NCI-H1436 (cell line): ENCODE results near the gene CCM2.
A peak's percentile ranks its signal among the peaks of the same experiment; 100 is the strongest.
"Not testable (repeated sequence)": the region's sequence is repeated elsewhere in the genome, so short reads cannot be mapped to it uniquely, and the experiment has no call there.

Experiments
- DNase-seq: peaks from one replicate; lab custom pipeline; 2025; lab: John Stamatoyannopoulos, UW

CCM2 gene

DNA sequence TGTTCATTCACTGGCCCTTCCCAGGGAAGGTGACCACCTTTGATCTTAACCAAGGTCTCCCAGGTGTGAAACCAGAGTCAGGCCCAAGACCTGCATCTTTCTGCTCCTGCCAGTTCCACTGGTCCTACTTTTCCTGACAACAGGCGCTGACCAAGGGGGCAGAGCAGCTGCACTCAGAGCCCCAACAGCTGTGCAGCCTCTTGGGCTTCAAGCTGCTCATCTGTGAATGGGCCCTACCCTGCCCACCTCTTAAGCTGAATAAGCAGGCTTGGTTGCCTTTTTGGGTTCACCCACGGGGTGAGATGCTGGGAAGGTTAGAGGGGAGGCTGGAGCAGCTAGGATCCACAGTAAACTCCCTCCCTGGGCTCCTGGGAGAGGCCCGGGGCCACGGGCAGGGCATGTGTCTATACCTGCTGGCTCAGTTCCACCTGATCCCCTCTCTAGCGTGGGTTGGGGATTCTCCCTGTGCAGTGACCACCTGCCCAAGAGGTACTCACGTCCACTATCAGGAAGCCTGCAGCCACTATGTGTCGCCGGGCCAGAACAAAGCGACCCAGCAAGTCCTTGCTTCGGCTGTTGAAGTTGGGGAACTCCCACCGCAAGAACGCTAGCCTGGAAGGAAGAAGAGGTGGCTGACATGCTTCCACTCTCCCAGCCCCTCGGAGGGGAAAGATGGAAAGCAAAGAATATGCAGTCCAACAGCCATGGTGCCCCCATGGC is 100.9 kb downstream of the CCM2 start:
- no peak for DNase-seq

DNA sequence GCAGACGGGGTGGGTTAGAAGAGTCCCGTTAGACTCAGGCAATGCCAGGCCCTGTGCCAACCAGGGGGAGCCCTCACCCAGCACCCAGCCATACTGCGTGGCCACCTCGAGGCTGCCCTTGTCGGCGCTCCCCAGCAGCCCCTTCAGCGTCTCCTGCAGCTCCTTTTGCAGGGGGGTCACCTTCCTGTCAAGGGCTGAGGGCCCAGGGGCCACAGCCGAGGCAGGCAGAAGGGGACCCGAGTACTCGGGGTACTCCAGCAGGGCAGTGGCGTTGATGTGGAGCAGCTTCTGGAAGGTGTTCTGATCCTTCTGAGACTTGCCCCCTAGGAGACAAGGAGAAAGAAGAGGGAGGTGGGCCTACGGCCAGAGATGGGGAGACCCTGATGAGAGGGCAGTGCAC is 101.7 kb downstream of the CCM2 start:
- no peak for DNase-seq

DNA sequence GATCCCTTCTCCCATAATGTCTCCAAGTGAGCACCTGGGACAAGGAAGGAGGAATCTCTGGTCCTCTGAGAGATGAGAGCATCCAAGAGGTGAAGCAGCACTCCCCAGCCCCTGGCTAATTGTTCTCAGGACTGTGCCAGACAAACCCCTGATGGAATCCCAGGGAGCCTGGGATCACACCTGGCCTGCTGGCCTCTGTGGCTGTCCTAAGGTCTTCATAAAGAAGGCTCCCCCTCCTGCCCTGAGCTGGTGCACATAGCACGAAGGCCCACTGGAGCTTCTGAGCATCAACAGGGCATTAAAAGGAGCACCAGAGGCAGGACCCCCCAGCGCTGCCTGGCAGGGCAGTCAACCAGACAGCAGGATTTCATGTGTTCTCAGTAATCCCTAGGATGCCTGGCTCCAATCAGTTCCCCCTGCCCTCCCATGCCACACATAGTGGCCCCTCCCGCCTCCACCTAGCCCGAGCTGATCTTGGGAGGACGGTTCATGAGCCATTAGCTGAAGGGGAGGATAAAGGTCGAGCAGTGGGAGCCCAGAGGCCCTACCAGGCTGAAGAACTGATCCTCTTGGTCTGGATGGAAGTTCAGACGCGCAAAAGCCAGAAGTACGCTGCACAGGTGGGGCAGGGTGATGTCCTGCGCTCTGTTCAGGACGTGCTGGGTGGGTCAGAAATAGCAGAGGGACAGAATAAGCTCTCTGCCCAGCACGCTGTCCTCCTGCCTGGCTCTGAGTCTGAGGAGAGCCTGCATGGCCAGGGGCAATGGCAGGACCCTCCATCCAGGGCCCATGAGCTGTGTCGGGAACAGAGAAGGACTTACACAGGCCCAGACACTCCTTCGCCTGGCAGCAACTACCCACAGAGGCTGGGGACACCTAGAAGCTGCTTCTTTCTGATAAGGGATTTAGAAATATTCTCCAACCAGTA is 103.0 kb downstream of the CCM2 start:
- DNase-seq: no peak

DNA sequence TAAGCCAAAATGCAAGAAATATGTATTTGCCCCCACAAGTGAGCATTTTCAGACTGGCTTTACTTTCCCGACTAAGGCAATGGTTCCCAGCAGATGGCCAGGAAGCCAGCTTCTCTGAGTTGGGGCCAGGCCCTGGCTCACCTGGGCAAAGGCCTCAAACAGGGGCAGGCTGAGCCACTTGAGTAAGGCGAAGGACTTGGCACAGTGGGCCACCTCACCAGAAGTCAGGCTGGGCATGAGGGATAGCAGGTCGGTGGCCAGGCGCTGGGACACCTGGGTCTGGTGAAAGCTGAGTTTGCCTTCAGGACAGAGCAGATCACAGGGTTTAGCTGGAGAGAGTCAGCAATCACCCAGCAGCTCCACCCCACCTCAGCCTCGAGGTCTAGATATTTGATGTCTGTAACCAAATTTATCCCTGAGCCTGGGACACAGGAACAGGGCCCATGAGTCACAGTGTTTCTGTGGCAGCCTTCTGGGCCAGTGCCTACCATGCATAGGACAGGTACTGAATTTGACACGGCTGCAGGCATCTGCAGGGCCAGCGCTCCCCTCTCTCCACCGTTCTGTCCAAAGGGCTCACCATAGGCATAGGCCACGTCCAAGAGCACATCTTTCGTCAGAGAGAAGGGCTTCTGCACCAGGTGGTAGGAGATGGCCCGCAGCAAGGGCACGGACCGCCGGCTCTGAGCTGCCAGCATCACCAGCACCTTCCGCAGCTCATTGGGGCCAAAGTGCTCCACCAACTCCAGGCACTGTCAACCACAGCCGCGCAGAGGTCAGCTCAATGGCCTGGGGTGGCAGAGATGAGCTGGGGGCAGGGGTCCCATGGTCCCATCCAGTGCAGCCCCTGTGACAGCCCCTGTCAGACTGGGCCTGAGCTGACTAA is 104.2 kb downstream of the CCM2 start:
- no peak for DNase-seq

- no peak for DNase-seq
Measured at GRCh38 chr7:45104844-45105587, 105.0 kb downstream of the CCM2 start.

DNA sequence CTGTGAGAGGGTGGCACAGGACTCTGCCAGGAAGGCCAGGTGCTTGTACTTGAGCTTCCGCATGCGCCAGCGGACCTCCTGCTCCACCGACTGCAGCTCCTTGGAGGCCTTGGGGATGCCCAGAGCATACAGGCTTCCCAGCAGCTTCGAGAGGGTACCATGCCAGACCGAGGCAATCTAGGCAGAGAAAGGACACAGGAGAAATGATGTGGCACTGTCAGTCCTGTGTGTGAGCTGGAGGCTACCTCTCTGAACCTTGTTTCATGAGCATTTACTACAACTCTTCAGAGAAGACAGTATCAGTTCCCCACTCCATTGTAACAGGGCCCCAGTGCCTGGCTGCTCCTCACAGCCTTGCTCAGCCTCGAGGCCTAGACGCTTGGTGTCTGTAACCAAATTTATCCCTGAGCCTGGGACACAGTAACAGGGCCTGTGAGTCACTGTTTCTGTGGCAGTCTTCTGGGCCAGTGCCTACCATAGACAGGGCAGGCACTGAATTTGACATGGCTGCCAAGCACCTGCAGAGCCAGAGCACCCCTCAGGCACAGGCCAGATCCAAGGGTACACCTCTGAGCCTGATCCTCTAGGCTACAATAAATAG is 105.7 kb downstream of the CCM2 start:
- no peak for DNase-seq

- DNase-seq: no peak
Measured at GRCh38 chr7:45106820-45107219, 106.8 kb downstream of the CCM2 start.

GRCh38 chr7:45107356-45107755 is 107.4 kb downstream of the CCM2 start:
- DNase-seq: no peak

- DNase-seq: no peak
Measured at GRCh38 chr7:45108863-45109262, 108.9 kb downstream of the CCM2 start.

GRCh38 chr7:45111298-45112223 is 111.6 kb downstream of the CCM2 start, which contains the start of gene TBRG4:
Gene TBRG4, minus strand, starts transcription at chr7:45111697. Its CDS starts 2,460 bp downstream, at chr7:45109237.
- DNase-seq: peak; percentile 91

DNA sequence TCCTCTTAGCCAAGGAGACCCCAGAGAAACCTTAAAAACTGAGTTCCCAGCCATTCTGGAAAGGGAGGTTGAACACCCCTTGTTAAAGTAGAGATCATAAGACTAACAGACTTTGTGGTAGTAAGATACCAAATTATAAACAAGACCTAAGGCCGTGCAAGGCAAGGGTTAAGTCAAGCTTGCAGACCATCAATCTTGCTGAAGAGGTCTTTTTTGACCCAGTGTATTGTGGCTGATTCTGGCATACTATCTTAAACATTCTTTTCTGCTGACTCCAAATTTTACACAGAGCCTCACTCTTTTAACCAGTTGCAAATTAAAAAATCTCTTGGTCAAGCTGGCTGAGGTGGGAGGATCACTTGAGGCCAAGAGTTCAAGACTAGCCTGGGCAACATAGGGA is 112.6 kb downstream of the CCM2 start:
- no peak for DNase-seq

GRCh38 chr7:45114257-45114656 is 114.3 kb downstream of the CCM2 start:
- not testable (repeated sequence) for DNase-seq

DNA sequence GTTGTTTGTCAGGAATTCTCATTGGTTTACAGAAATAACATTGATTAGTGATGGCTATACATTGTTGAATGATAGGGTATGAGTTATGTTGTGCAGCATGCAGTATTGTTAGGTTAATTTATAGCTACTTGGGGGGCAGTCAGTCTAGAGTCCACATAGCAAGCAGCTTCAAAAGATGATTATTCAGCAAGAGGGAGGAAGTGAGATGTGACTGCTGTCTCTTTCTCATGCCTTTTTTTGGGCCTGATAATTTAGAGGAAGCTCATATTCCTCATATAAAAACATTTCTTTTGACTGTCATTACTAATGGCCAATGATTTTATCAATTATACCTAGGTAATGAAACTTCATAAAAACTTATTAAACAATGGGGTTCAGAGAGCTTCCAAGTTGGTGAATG is 114.9 kb downstream of the CCM2 start:
- DNase-seq: no peak

DNA sequence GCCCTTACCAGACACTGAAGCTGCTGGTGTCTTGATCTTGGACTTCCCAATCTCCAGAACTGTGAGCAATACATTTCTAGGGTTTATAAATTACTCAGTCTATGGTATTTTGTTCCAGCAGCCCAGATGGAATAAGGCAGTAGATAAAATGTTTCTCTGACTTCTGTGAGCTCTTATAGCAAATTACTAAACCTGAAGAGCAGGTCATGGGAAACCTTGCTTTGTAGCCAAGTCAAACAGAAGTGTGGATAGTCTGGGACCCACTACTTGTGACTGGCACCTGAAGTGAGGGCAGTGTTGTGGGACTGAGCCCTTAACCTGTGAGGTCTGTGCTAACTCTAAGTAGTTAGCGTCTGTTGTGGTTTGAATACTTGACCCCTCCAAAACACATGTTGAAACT is 116.0 kb downstream of the CCM2 start:
- no peak for DNase-seq

- no peak for DNase-seq
Measured at GRCh38 chr7:45117582-45117981, 117.6 kb downstream of the CCM2 start.

GRCh38 chr7:45118292-45118691 is 118.3 kb downstream of the CCM2 start:
- DNase-seq: no peak

- DNase-seq: no peak
Measured at GRCh38 chr7:45118889-45119331, 118.9 kb downstream of the CCM2 start.

GRCh38 chr7:45119550-45119949 is 119.5 kb downstream of the CCM2 start:
- DNase-seq: no peak

GRCh38 chr7:45122975-45123860 is 123.2 kb downstream of the CCM2 start:
- no peak for DNase-seq
